Panc1 (cell line): Measurements from ENCODE around the gene STRIP1. TPM values are rescaled to one million over a fixed set of nuclear protein-coding genes. Genes with fewer than 3 reads are reported as not detected.

Experiments
- ATAC-seq: fragments of 200-7000 bp; cut with Tn5 transposase; 2 replicates; pipeline ENCODE4 v1.9.1; 2020; ENCODE audit warnings: mild to moderate bottlenecking, moderate library complexity
- BruUV-seq: library from RNA; stranded (reverse); fragments of 400-500 nt; replicated peaks from 2 replicates; lab custom pipeline; 2021; lab: Mats Ljungman, UMichigan
- CTCF ChIA-PET: fragments of 300-600 bp; sonication (Branson Sonifier 250); formaldehyde crosslinking; loops from one replicate; lab custom pipeline; 2022; ENCODE audit warnings: antibody characterized with exemption; lab: Charles Lee
- POLR2A ChIA-PET: fragments of 300-600 bp; sonication (Branson Sonifier 250); formaldehyde crosslinking; loops from one replicate; lab custom pipeline; 2022; ENCODE audit warnings: antibody characterized with exemption; lab: Charles Lee
- DNase-seq: peaks from one replicate; pipeline ENCODE4 v3.0.0-alpha.2; 2010; ENCODE audit warnings: low read depth, low spot score
- H3K27ac ChIP-seq: 2 replicates; pipeline ENCODE4 v1.5.1; 2011; ENCODE audit warnings: mild to moderate bottlenecking, low read length, inconsistent platforms
- H3K27me3 ChIP-seq: fragments of 200-500 bp; sonication (Bioruptor generic); 2 replicates; pipeline ENCODE4 v1.6.0; 2014; ENCODE audit warnings: low read length, inconsistent platforms; ENCODE audit not compliant: control insufficient read depth, insufficient read depth
- H3K36me3 ChIP-seq: fragments of 200-500 bp; sonication (Bioruptor generic); 2 replicates; pipeline ENCODE4 v1.5.1; 2014; ENCODE audit warnings: inconsistent platforms, mild to moderate bottlenecking, low read length, moderate library complexity; ENCODE audit not compliant: control insufficient read depth, insufficient read depth
- H3K4me1 ChIP-seq: 2 replicates; pipeline ENCODE4 v1.5.1; 2011; ENCODE audit warnings: inconsistent platforms, mild to moderate bottlenecking, low read length, moderate library complexity; ENCODE audit not compliant: control insufficient read depth, insufficient read depth
- H3K4me3 ChIP-seq, 2 experiments: 2 replicates each; pipeline ENCODE4 v1.5.1; 2011 to 2012; ENCODE audit warnings: low read depth in 2 of 2, low read length in 2 of 2, mild to moderate bottlenecking in 2 of 2, inconsistent platforms in 1 of 2, moderate library complexity in 1 of 2
- H3K9me3 ChIP-seq: fragments of 200-500 bp; sonication (Bioruptor generic); 2 replicates; pipeline ENCODE4 v1.5.1; 2014; ENCODE audit warnings: low read depth, mild to moderate bottlenecking, inconsistent platforms, low read length, moderate library complexity; ENCODE audit not compliant: control insufficient read depth, insufficient read depth
- CTCF ChIP-seq: fragments of 450-650 bp; IDR thresholded peaks from 2 replicates; pipeline ENCODE4 v1.5.1; 2017; ENCODE audit warnings: mild to moderate bottlenecking
- POLR2AphosphoS5 ChIP-seq: IDR thresholded peaks from 2 replicates; pipeline ENCODE4 v1.6.1; 2012; ENCODE audit warnings: mild to moderate bottlenecking, low read depth, low read length, moderate library complexity
- REST ChIP-seq, 2 experiments: IDR thresholded peaks; 2 replicates each; pipeline ENCODE4 v1.6.1; 2011 to 2012; ENCODE audit warnings: low read depth in 2 of 2, control low read depth in 1 of 2, low read length in 1 of 2, mild to moderate bottlenecking in 1 of 2, moderate library complexity in 1 of 2; ENCODE audit not compliant: insufficient read depth in 1 of 2
- SIN3A ChIP-seq: IDR thresholded peaks from 2 replicates; pipeline ENCODE4 v1.6.1; 2012; ENCODE audit warnings: low read depth, mild to moderate bottlenecking, low read length, moderate library complexity, borderline replicate concordance; ENCODE audit not compliant: insufficient read depth
- TCF7L2 ChIP-seq: IDR thresholded peaks from 2 replicates; pipeline ENCODE4 v1.6.1; 2011; ENCODE audit warnings: mild to moderate bottlenecking, low read depth, low read length, inconsistent platforms
- in situ Hi-C: cut with HindIII; loops from 2 replicates; pipeline ENCODE4 v1.10.0; 2016; ENCODE audit warnings: low sequenced_read_pairs, low pct_unique_long_range_greater_than_20kb
- intact Hi-C: fragments of 100-400 bp; cut with micrococcal nuclease; formaldehyde crosslinking; loops from one replicate; pipeline ENCODE4 v1.10.0; 2022; ENCODE audit not compliant: unreplicated experiment
- total RNA-seq: library from RNA; stranded (reverse); gene quantifications from one replicate; pipeline ENCODE4 v1.2.1, GENCODE V29; 2021; ENCODE audit not compliant: unreplicated experiment

The STRIP1 gene
- total RNA-seq, 1 experiment from 2014 or later: 26.1 TPM

- no peak for ATAC-seq
- TF ChIP-seq SIN3A: no peak
- no peak for TF ChIP-seq TCF7L2
- TF ChIP-seq POLR2AphosphoS5: no peak
- no peak for TF ChIP-seq CTCF
- TF ChIP-seq REST (IDR thresholded peaks at IDR 0.05; ENCODE audit: insufficient read depth in 1 of 2, low read depth in 2 of 2, low read length in 1 of 2): no peak
Measured at GRCh38 chr1:110091791-110092190, 57.4 kb downstream of the STRIP1 start.

GRCh38 chr1:110092991-110093390, 58.6 kb downstream of the STRIP1 start:
- no peak overlapping the region for H3K27ac ChIP-seq
- H3K9me3 ChIP-seq: no peaks in the 10 kb centered on the region
- no peaks in the 10 kb centered on the region for H3K36me3 ChIP-seq
- POLR2A ChIA-PET: no interaction called here
- DNase-seq (no peak), ATAC-seq (no peak)
- CTCF ChIA-PET: no interaction called here
- in situ Hi-C loops (no loop called here), intact Hi-C loops (no loop called here)
- no peaks in the 10 kb centered on the region for H3K27me3 ChIP-seq
- H3K4me1 ChIP-seq: no peaks in the 10 kb centered on the region
- no peak overlapping the region for H3K4me3 ChIP-seq
- no TSS peak for BruUV-seq
- no peak for TF ChIP-seq REST (IDR thresholded peaks at IDR 0.05; ENCODE audit: insufficient read depth in 1 of 2, low read depth in 2 of 2, low read length in 1 of 2)
- TF ChIP-seq POLR2AphosphoS5: no peak
- no peak for TF ChIP-seq CTCF

More at GRCh38 chr1:110091791-110092190, 57.4 kb downstream of the STRIP1 start:
- ChIA-PET CTCF (interaction anchor here (1.0 kb wide), 1 partner anchor 9 kb away, joined by 3 read pairs; no protein-coding TSS in a partner anchor), POLR2A (no interaction called here)
- H3K36me3 ChIP-seq: no peaks in the 10 kb centered on the region
- no peaks in the 10 kb centered on the region for H3K4me1 ChIP-seq
- H3K27me3 ChIP-seq: no peaks in the 10 kb centered on the region
- no peak for DNase-seq
- BruUV-seq: no TSS peak
- H3K4me3 ChIP-seq: no peak overlapping the region
- intact Hi-C loops (no loop called here), in situ Hi-C loops (no loop called here)
- H3K27ac ChIP-seq: no peak overlapping the region
- H3K9me3 ChIP-seq: no peaks in the 10 kb centered on the region
